Smooth muscle cell (in vitro differentiated cells): Measurements from ENCODE around the gene ZSWIM6. TPM values are rescaled to one million over a fixed set of nuclear protein-coding genes. Genes with fewer than 3 reads are reported as not detected.

Experiments used
- DNase-seq: peaks from one replicate; lab custom pipeline; 2025; ENCODE audit not compliant: unreplicated experiment; lab: John Stamatoyannopoulos, UW
- H2AFZ ChIP-seq: fragments of 200-600 bp; sonication (generic); 2 replicates; pipeline ENCODE4 v1.6.0; 2016; ENCODE audit warnings: antibody characterized with exemption, low read depth, mild to moderate bottlenecking
- H3F3A ChIP-seq: fragments of 200-600 bp; sonication (generic); 2 replicates; pipeline ENCODE4 v1.6.0; 2017; ENCODE audit warnings: antibody characterized with exemption, low read depth
- H3K27ac ChIP-seq: fragments of 200-600 bp; sonication (generic); 2 replicates; pipeline ENCODE4 v1.5.1; 2016; ENCODE audit warnings: low read depth, mild to moderate bottlenecking
- H3K27me3 ChIP-seq: fragments of 200-600 bp; sonication (generic); 2 replicates; pipeline ENCODE4 v1.6.1; 2016; ENCODE audit warnings: low read depth, mild to moderate bottlenecking
- H3K36me3 ChIP-seq: fragments of 200-600 bp; sonication (generic); 2 replicates; pipeline ENCODE4 v1.5.1; 2016; ENCODE audit warnings: low read depth
- H3K4me1 ChIP-seq: fragments of 200-600 bp; sonication (generic); 2 replicates; pipeline ENCODE4 v1.5.1; 2016; ENCODE audit warnings: low read depth
- H3K4me2 ChIP-seq: fragments of 200-600 bp; sonication (generic); 2 replicates; pipeline ENCODE4 v1.6.0; 2016; ENCODE audit warnings: mild to moderate bottlenecking
- H3K4me3 ChIP-seq: fragments of 200-600 bp; sonication (generic); 2 replicates; pipeline ENCODE4 v1.5.1; 2016; ENCODE audit warnings: mild to moderate bottlenecking
- H3K79me2 ChIP-seq: fragments of 200-600 bp; sonication (generic); 2 replicates; pipeline ENCODE4 v1.6.0; 2016; ENCODE audit warnings: low read depth, mild to moderate bottlenecking
- H3K9ac ChIP-seq: fragments of 200-600 bp; sonication (generic); 2 replicates; pipeline ENCODE4 v1.6.0; 2016; ENCODE audit warnings: low read depth
- H3K9me3 ChIP-seq: fragments of 200-600 bp; sonication (generic); replicated peaks from 2 replicates; pipeline ENCODE4 v1.5.1; 2016; ENCODE audit warnings: low read depth
- H4K20me1 ChIP-seq: fragments of 200-600 bp; sonication (generic); 2 replicates; pipeline ENCODE4 v1.6.0; 2016; ENCODE audit warnings: low read depth
- WGBS: methylation state at CpG from one replicate; pipeline ENCODE4 v1.1.7; 2016; ENCODE audit warnings: low lambda C conversion rate; 5-methylcytosine and 5-hydroxymethylcytosine counted together
- polyA plus RNA-seq: library from polyadenylated mRNA; unstranded; fragments of >200 nt; fragmentation: Nextera tagmentation; extraction: Ambion mirVana; gene quantifications from 2 replicates; pipeline ENCODE4 v1.2.1, GENCODE V29; 2016
- total RNA-seq: library from RNA; depleted of rRNA; stranded (reverse); fragments of >200 nt; gene quantifications from 2 replicates; pipeline ENCODE4 v1.2.3, GENCODE V29; 2014
- TF ChIP-seq, protein P1 (sequence below): fragments of 200-600 bp; sonication (generic); IDR thresholded peaks from 2 replicates; pipeline ENCODE4 v1.5.1; 2017; ENCODE audit warnings: borderline replicate concordance, mild to moderate bottlenecking, antibody characterized with exemption; ENCODE audit not compliant: insufficient read depth, poor library complexity, severe bottlenecking

ZSWIM6 gene
- total and polyA plus RNA-seq, 2 experiments from 2014 or later, result 9.1 to 25.5 TPM

GRCh38 chr5:61449804-61450492 is 117.9 kb downstream of the ZSWIM6 start:
- Histone ChIP-seq H3K79me2 (peaks cover 92% of the 10 kb centered on the region), H3K4me3 (no peak overlapping the region), H2AFZ (no peak overlapping the region), H3K9me3 (no peaks in the 10 kb centered on the region), H3K36me3 (peaks cover 5% of the 10 kb centered on the region), H3F3A (no peaks in the 10 kb centered on the region), H3K9ac (no peak overlapping the region), H4K20me1 (peaks cover 48% of the 10 kb centered on the region), H3K27me3 (no peaks in the 10 kb centered on the region), H3K4me2 (peak overlapping the region; percentile 75), H3K27ac (peak overlapping the region; percentile 81), H3K4me1 (peaks cover 15% of the 10 kb centered on the region)
- DNase-seq, result no peak
- WGBS, result 73% methylated on average over 2 of the region's 2 CpGs
- TF ChIP-seq, protein P1, sequence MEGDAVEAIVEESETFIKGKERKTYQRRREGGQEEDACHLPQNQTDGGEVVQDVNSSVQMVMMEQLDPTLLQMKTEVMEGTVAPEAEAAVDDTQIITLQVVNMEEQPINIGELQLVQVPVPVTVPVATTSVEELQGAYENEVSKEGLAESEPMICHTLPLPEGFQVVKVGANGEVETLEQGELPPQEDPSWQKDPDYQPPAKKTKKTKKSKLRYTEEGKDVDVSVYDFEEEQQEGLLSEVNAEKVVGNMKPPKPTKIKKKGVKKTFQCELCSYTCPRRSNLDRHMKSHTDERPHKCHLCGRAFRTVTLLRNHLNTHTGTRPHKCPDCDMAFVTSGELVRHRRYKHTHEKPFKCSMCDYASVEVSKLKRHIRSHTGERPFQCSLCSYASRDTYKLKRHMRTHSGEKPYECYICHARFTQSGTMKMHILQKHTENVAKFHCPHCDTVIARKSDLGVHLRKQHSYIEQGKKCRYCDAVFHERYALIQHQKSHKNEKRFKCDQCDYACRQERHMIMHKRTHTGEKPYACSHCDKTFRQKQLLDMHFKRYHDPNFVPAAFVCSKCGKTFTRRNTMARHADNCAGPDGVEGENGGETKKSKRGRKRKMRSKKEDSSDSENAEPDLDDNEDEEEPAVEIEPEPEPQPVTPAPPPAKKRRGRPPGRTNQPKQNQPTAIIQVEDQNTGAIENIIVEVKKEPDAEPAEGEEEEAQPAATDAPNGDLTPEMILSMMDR, result no peak

- Histone ChIP-seq H3K4me1 (peaks cover 19% of the 10 kb centered on the region), H3K27me3 (no peaks in the 10 kb centered on the region), H3K27ac (peak overlapping the region; percentile 81), H3K4me3 (no peak overlapping the region), H3K9ac (no peak overlapping the region), H3K9me3 (no peaks in the 10 kb centered on the region), H4K20me1 (peaks cover 54% of the 10 kb centered on the region), H2AFZ (no peak overlapping the region), H3K4me2 (peak overlapping the region; percentile 75), H3K36me3 (peaks cover 5% of the 10 kb centered on the region), H3K79me2 (peaks cover 91% of the 10 kb centered on the region), H3F3A (no peaks in the 10 kb centered on the region)
- TF ChIP-seq, protein P1, result no peak
- 49% methylated on average over 1 of the region's 1 CpG for WGBS
- DNase-seq, result no peak
These were observed 118.6 kb downstream of the ZSWIM6 start for GRCh38 chr5:61450493-61451279.

DNA sequence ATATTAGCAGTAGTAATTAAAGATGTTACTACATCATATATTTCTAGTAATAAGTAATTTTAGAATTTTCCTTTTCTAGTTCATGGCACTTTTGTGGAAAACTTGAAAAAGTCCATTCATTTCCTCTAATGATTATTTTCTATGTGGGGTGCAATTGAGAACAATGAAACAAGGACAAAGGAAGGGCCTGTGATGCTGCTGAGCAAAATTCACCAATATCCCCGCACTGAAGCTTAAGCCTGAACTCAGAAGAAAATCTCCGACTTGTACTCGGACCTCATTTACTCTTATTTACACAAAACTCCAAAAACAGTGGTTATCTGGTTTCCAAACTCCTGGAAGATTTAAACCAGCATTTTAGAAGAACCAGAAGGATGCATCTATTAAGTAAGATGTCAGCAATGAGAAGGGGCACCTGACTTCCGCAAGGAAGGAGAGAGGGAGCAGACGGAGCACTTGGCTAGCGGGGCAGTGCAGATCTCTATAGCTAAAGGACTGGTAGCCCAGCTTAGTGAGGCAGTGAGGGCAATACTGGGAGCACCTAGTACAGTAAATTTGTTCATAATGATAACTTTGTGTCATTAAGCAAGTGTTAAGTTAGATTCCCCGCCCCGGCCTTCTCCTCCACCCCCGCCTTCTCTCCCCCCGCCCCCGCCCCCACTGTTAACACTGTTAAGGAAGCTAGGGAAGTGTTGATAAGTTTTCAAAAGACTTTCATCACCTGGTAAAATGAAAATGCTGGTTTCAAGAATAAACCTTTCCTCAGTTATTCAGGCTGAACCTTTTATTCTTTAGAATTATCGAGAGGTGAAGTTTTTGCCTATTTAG is 123.3 kb downstream of the ZSWIM6 start:
- WGBS, result 87% methylated on average over 12 of the region's 12 CpGs
- H3F3A ChIP-seq, result no peaks in the 10 kb centered on the region
- H3K27ac ChIP-seq, result no peak overlapping the region
- no peaks in the 10 kb centered on the region for H3K9me3 ChIP-seq
- H4K20me1 ChIP-seq, result peaks cover 88% of the 10 kb centered on the region
- peaks cover 21% of the 10 kb centered on the region for H3K4me1 ChIP-seq
- H3K9ac ChIP-seq, result no peak overlapping the region
- H3K36me3 ChIP-seq, result no peaks in the 10 kb centered on the region
- H3K4me3 ChIP-seq, result no peak overlapping the region
- TF ChIP-seq, protein P1, result no peak
- peaks cover 96% of the 10 kb centered on the region for H3K79me2 ChIP-seq
- H3K4me2 ChIP-seq, result no peak overlapping the region
- DNase-seq, result no peak
- no peaks in the 10 kb centered on the region for H3K27me3 ChIP-seq
- H2AFZ ChIP-seq, result no peak overlapping the region
